ENCODE data around the gene PTPRN2.

PTPRN2 gene

DNA sequence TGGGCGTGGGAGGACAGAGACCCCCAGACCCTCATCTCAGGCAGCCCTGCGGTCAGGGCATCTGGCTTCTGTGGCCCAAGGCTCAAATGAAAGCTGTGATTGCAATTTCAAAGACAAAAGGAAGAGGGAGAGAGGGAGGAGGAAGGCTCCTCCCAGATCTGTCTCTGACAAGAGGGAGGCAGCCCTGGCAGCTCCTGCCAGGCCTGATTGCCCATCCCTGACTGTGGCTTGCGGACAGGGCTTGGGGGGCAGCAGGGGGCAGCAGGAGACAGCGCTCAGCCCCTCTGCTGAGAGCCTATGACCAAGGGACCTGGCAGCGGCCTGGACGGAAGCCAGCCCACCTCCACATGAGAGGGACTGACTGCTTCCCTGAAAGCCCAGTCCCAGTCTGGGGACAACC, 91.8 kb downstream of the PTPRN2 start:
- no peak overlapping the region for H3K4me3 ChIP-seq (ENCODE audit: low read depth, low read length)
- no peaks in the 10 kb centered on the region for H3K9me3 ChIP-seq (ENCODE audit: control insufficient read depth, low read length)
- H3K79me2 ChIP-seq, result no peaks in the 10 kb centered on the region
- no peak overlapping the region for H2AFZ ChIP-seq
- no peaks in the 10 kb centered on the region for H3K36me3 ChIP-seq (ENCODE audit: control insufficient read depth, insufficient read depth, low read length)
- H3K4me1 ChIP-seq, result peaks cover 3% of the 10 kb centered on the region
- H3K27ac ChIP-seq, result no peak overlapping the region
- TF ChIP-seq, protein P1, sequence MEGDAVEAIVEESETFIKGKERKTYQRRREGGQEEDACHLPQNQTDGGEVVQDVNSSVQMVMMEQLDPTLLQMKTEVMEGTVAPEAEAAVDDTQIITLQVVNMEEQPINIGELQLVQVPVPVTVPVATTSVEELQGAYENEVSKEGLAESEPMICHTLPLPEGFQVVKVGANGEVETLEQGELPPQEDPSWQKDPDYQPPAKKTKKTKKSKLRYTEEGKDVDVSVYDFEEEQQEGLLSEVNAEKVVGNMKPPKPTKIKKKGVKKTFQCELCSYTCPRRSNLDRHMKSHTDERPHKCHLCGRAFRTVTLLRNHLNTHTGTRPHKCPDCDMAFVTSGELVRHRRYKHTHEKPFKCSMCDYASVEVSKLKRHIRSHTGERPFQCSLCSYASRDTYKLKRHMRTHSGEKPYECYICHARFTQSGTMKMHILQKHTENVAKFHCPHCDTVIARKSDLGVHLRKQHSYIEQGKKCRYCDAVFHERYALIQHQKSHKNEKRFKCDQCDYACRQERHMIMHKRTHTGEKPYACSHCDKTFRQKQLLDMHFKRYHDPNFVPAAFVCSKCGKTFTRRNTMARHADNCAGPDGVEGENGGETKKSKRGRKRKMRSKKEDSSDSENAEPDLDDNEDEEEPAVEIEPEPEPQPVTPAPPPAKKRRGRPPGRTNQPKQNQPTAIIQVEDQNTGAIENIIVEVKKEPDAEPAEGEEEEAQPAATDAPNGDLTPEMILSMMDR (IDR thresholded peaks at IDR 0.05), result no peak
- no peaks in the 10 kb centered on the region for H3K27me3 ChIP-seq (ENCODE audit: control insufficient read depth, insufficient read depth, low read length)
- H3K4me2 ChIP-seq (ENCODE audit: low read length), result no peak overlapping the region
- no peak overlapping the region for H3K9ac ChIP-seq

DNA sequence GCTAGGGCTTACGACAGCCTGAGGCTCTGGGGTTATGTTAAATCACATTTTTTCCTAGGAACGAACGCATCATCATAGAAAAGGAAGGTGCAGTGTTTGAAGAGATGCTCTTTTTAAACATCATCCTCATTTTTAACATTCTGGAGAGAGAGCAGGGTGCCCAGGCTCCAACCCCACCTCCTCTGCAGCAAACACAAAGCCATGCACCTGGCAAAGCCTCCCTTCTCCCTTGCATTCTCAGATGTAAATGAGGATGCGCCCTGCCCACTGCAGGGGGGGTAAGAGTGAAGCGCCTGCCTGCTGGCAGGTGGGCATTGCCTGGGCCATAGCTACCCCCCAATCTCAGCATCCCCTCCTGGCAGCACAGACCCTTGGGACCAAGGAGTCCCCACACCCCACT, 92.4 kb downstream of the PTPRN2 start:
- Histone ChIP-seq H3K4me2 (ENCODE audit: low read length) (no peak overlapping the region), H3K27ac (no peak overlapping the region), H3K9me3 (ENCODE audit: control insufficient read depth, low read length) (no peaks in the 10 kb centered on the region), H3K36me3 (ENCODE audit: control insufficient read depth, insufficient read depth, low read length) (no peaks in the 10 kb centered on the region), H3K9ac (no peak overlapping the region), H3K79me2 (no peaks in the 10 kb centered on the region), H3K27me3 (ENCODE audit: control insufficient read depth, insufficient read depth, low read length) (no peaks in the 10 kb centered on the region), H3K4me3 (ENCODE audit: low read depth, low read length) (no peak overlapping the region), H3K4me1 (peaks cover 3% of the 10 kb centered on the region), H2AFZ (no peak overlapping the region)
- TF ChIP-seq, protein P1 (IDR thresholded peaks at IDR 0.05), result no peak

DNA sequence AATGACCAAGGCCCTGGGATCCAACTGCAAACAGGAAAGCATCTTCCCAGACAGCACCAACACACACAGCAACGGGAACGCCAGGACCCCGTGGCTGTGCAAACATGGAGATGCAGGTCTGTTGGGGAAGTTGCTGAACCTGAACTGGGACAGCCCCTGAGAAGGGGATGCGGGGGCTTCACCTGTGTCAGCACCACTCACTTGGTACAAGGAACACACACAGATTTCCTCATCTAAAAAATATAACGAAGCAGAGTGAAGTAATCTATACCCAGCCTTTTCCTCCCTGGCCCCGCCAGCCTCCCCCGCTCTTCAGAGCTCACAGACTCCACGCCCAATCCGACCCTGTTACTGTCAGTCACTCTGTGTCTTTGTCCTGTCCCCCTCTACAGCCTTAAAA, 93.0 kb downstream of the PTPRN2 start:
- Histone ChIP-seq H3K79me2 (no peaks in the 10 kb centered on the region), H3K27me3 (ENCODE audit: control insufficient read depth, insufficient read depth, low read length) (no peaks in the 10 kb centered on the region), H3K4me1 (peaks cover 3% of the 10 kb centered on the region), H3K4me2 (ENCODE audit: low read length) (no peak overlapping the region), H3K36me3 (ENCODE audit: control insufficient read depth, insufficient read depth, low read length) (no peaks in the 10 kb centered on the region), H3K9me3 (ENCODE audit: control insufficient read depth, low read length) (no peaks in the 10 kb centered on the region), H2AFZ (no peak overlapping the region), H3K9ac (no peak overlapping the region), H3K4me3 (ENCODE audit: low read depth, low read length) (no peak overlapping the region), H3K27ac (no peak overlapping the region)
- TF ChIP-seq, protein P1 (IDR thresholded peaks at IDR 0.05), result no peak

DNA sequence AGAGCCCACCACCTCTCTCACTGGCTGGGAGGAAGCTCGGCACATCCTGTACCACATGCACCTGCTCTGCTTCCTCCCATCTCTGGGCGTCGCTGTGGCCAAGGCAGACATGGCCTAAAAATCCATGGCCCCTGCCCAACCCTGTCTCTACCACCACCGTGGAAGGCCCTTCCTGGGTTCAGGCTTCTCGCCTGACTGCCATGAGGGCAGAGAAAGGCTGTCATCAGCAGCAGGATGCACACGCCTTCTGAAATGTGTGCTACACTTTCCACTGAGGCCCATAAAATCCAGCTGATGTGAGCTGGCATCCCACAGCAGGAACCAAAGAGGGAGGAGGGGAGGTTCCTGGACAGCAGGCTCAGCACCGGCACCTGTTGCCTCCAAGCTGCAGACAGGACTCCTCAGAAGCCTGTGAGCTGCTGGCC, 93.4 kb downstream of the PTPRN2 start:
- H3K36me3 ChIP-seq (ENCODE audit: control insufficient read depth, insufficient read depth, low read length), result no peaks in the 10 kb centered on the region
- H3K9me3 ChIP-seq (ENCODE audit: control insufficient read depth, low read length), result no peaks in the 10 kb centered on the region
- no peak overlapping the region for H3K27ac ChIP-seq
- no peak overlapping the region for H3K9ac ChIP-seq
- H3K4me2 ChIP-seq (ENCODE audit: low read length), result no peak overlapping the region
- H3K27me3 ChIP-seq (ENCODE audit: control insufficient read depth, insufficient read depth, low read length), result no peaks in the 10 kb centered on the region
- no peak overlapping the region for H2AFZ ChIP-seq
- TF ChIP-seq, protein P1 (IDR thresholded peaks at IDR 0.05), result no peak
- H3K4me1 ChIP-seq, result peaks cover 3% of the 10 kb centered on the region
- H3K4me3 ChIP-seq (ENCODE audit: low read depth, low read length), result no peak overlapping the region
- H3K79me2 ChIP-seq, result no peaks in the 10 kb centered on the region

DNA sequence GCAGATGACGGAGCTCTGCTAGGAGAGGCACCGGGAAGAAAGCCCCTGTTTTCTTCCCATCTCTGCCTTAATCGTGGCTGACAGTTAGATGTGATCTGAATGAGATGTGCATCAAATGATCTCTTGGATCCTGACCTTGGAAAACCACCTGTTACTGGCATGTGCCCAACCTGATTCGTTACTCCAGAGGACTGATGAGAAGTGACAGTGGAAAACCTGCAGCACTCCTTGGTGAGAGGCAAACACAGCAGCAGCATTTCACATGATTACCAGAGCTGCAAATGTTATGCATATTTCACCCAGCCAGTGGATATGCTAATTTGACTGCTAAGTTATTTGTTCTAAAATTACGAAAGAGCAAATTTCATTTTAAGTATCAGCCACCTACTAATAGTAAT, 95.3 kb downstream of the PTPRN2 start:
- Histone ChIP-seq H3K4me3 (ENCODE audit: low read depth, low read length) (no peak overlapping the region), H2AFZ (no peak overlapping the region), H3K9me3 (ENCODE audit: control insufficient read depth, low read length) (no peaks in the 10 kb centered on the region), H3K9ac (no peak overlapping the region), H3K4me2 (ENCODE audit: low read length) (no peak overlapping the region), H3K36me3 (ENCODE audit: control insufficient read depth, insufficient read depth, low read length) (no peaks in the 10 kb centered on the region), H3K79me2 (no peaks in the 10 kb centered on the region), H3K27ac (no peak overlapping the region), H3K4me1 (peaks cover 3% of the 10 kb centered on the region), H3K27me3 (ENCODE audit: control insufficient read depth, insufficient read depth, low read length) (no peaks in the 10 kb centered on the region)
- TF ChIP-seq, protein P1 (IDR thresholded peaks at IDR 0.05), result no peak

Data from parathyroid adenoma (tissue), 2 donors.